SK-N-SH (cell line): ENCODE measurements around the gene ZSCAN21.

ENCODE experiments used
- CHD2 ChIP-seq: fragments of 150-350 bp; IDR thresholded peaks from 2 replicates; pipeline ENCODE4 v1.6.1; 2018; ENCODE audit warnings: low read length; ENCODE audit not compliant: partially characterized antibody
- CTCF ChIP-seq: fragments of 200-600 bp; sonication (generic); IDR thresholded peaks from 2 replicates; pipeline ENCODE4 v1.6.1; 2017; ENCODE audit warnings: antibody characterized with exemption, mild to moderate bottlenecking, moderate library complexity
- FOSL2 ChIP-seq: IDR thresholded peaks from 2 replicates; pipeline ENCODE4 v1.4.0; 2012; ENCODE audit warnings: low read depth, mild to moderate bottlenecking, moderate library complexity, borderline replicate concordance
- GABPA ChIP-seq: IDR thresholded peaks from 2 replicates; pipeline ENCODE4 v1.4.0; 2012; ENCODE audit warnings: low read depth, mild to moderate bottlenecking
- IRF3 ChIP-seq: fragments of 150-350 bp; IDR thresholded peaks from 2 replicates; pipeline ENCODE4 v1.6.1; 2016; ENCODE audit warnings: mild to moderate bottlenecking, low read depth, low read length
- MAX ChIP-seq: IDR thresholded peaks from 2 replicates; pipeline ENCODE4 v1.4.0; 2012; ENCODE audit warnings: low read depth
- NRF1 ChIP-seq: IDR thresholded peaks from 2 replicates; pipeline ENCODE4 v1.6.1; 2012; ENCODE audit warnings: low read depth, mild to moderate bottlenecking, low read length
- POLR2AphosphoS5 ChIP-seq: IDR thresholded peaks from 2 replicates; pipeline ENCODE4 v1.6.1; 2012; ENCODE audit warnings: low read depth, low read length
- RCOR1 ChIP-seq: fragments of 150-350 bp; IDR thresholded peaks from 2 replicates; pipeline ENCODE4 v1.6.1; 2017; ENCODE audit warnings: antibody characterized with exemption, low read length
- REST ChIP-seq: IDR thresholded peaks from 2 replicates; pipeline ENCODE4 v1.6.1; 2012; ENCODE audit warnings: mild to moderate bottlenecking, low read depth, low read length, moderate library complexity
- SIN3A ChIP-seq: IDR thresholded peaks from 2 replicates; pipeline ENCODE4 v1.6.1; 2012; ENCODE audit warnings: low read depth, mild to moderate bottlenecking, low read length, moderate library complexity, borderline replicate concordance
- YY1 ChIP-seq: IDR thresholded peaks from 2 replicates; pipeline ENCODE4 v1.4.0; 2012; ENCODE audit warnings: low read depth, mild to moderate bottlenecking

- TF ChIP-seq GABPA = no peak
- no peak for TF ChIP-seq REST
- TF ChIP-seq CTCF = no peak
- no peak for TF ChIP-seq NRF1
- TF ChIP-seq POLR2AphosphoS5 = no peak
- TF ChIP-seq MAX = no peak
- TF ChIP-seq IRF3 = no peak
- TF ChIP-seq RCOR1 = no peak
- TF ChIP-seq FOSL2 = no peak
- no peak for TF ChIP-seq YY1
- TF ChIP-seq CHD2 = no peak
- no peak for TF ChIP-seq SIN3A
These were observed 12.1 kb downstream of the ZSCAN21 start for GRCh38 chr7:100061518-100062193.
